Gastroesophageal sphincter (tissue), 4 donors: ENCODE data around the gene SLC35A2. TPM values are rescaled to one million over a fixed set of nuclear protein-coding genes. Genes with fewer than 3 reads are reported as not detected.
"Not testable (repeated sequence)": the region's sequence is repeated elsewhere in the genome, so short reads cannot be mapped to it uniquely, and the experiment has no call there.

Experiments used
- ATAC-seq: fragments of 150-250 bp; one replicate; pipeline ENCODE4 v1.9.1; 2016; ENCODE audit warnings: mild to moderate bottlenecking, moderate library complexity
- H3K27ac ChIP-seq, 4 donors: fragments of 200-600 bp; sonication (generic) in 3 of 4; 1 replicate in 3 of 4; 2 replicates in 1 of 4; pipeline ENCODE4 v1.5.1; 2016 to 2019
- H3K27me3 ChIP-seq: fragments of 200-600 bp; sonication (generic); one replicate; pipeline ENCODE4 v1.5.1; 2019
- H3K36me3 ChIP-seq, 2 donors: fragments of 200-600 bp; sonication (generic); one replicate each; pipeline ENCODE4 v1.5.1; 2019; ENCODE audit warnings: control low read depth in 1 of 2
- H3K4me1 ChIP-seq, 3 donors: fragments of 200-600 bp; sonication (generic); 1 replicate in 2 of 3; 2 replicates in 1 of 3; pipeline ENCODE4 v1.5.1; 2016 to 2019; ENCODE audit warnings: control low read depth in 2 of 3
- H3K4me3 ChIP-seq, 2 donors: fragments of 200-600 bp; sonication (generic); one replicate each; pipeline ENCODE4 v1.5.1; 2019; ENCODE audit warnings: mild to moderate bottlenecking in 1 of 2, moderate library complexity in 1 of 2
- H3K9me3 ChIP-seq, 3 donors: fragments of 200-600 bp; sonication (generic); one replicate each; pipeline ENCODE4 v1.5.1; 2017 to 2019; ENCODE audit warnings: control low read depth in 2 of 3
- EP300 ChIP-seq: sonication (generic); formaldehyde crosslinking; IDR thresholded peaks from one replicate; pipeline ENCODE4 v1.6.1; 2017; ENCODE audit warnings: antibody characterized with exemption, mild to moderate bottlenecking
- POLR2A ChIP-seq, 2 donors: fragments of 450-650 bp; IDR thresholded peaks; one replicate each; pipeline ENCODE4 v1.6.1; 2017; ENCODE audit warnings: antibody characterized with exemption in 2 of 2, mild to moderate bottlenecking in 2 of 2, moderate library complexity in 1 of 2
- POLR2AphosphoS5 ChIP-seq: sonication (generic); formaldehyde crosslinking; IDR thresholded peaks from one replicate; pipeline ENCODE4 v1.6.1; 2017; ENCODE audit warnings: antibody characterized with exemption
- WGBS, 2 donors: methylation state at CpG; one replicate each; pipeline ENCODE4 v1.1.5; 2018; ENCODE audit warnings: low coverage in 1 of 2; 5-methylcytosine and 5-hydroxymethylcytosine counted together
- small RNA-seq, 4 donors: library from RNA; depleted of rRNA; stranded (forward); fragments of <200 nt; gene quantifications; one replicate each; pipeline ENCODE3, GENCODE V24; 2016
- total RNA-seq, 4 donors: library from RNA; depleted of rRNA; stranded (reverse); fragments of >200 nt; gene quantifications; one replicate each; pipeline ENCODE4 v1.1.0, GENCODE V29; 2016
- TF ChIP-seq, protein P1 (sequence below), 4 experiments: fragments of 200-600 bp in 2 of 4; fragments of 450-650 bp in 2 of 4; sonication (generic) in 1 of 4; IDR thresholded peaks; one replicate each; pipeline ENCODE4 v1.5.1; 2017 to 2019; ENCODE audit warnings: antibody characterized with exemption in 4 of 4, mild to moderate bottlenecking in 2 of 4, moderate library complexity in 2 of 4

The SLC35A2 gene
- total RNA-seq, 4 donors from 2014 or later, result 8.1 to 12.8 (median 11.9) TPM

DNA sequence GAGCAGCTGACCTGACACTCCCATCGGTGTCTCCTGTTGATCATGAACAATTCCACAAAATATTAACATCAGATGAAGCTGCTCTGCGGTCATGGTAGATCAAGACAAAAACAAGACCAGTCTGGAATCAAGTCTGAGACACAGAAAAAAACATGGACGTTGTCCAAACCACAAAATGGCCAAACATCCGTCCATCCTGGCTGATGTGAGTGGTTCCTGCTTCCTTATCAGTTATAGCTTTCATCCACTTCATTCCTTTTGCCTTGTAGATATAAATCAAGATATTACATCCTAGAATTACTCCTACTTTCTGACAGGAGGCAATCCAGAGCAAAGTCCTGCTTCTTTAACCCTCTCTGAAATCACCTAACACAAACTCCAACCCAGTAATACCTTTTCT is 47.2 kb downstream of the SLC35A2 start:
- H3K36me3 ChIP-seq, result no peaks in the 10 kb centered on the region
- no peaks in the 10 kb centered on the region for H3K4me1 ChIP-seq
- no peak overlapping the region for H3K4me3 ChIP-seq
- no peak overlapping the region for H3K27ac ChIP-seq
- TF ChIP-seq POLR2AphosphoS5, result no peak
- ATAC-seq, result no peak
- WGBS, 2 donors, result 0 to 51% methylated on average over 2 to 4 of the region's 4 CpGs
- H3K27me3 ChIP-seq, result no peaks in the 10 kb centered on the region
- H3K9me3 ChIP-seq, result no peaks in the 10 kb centered on the region

DNA sequence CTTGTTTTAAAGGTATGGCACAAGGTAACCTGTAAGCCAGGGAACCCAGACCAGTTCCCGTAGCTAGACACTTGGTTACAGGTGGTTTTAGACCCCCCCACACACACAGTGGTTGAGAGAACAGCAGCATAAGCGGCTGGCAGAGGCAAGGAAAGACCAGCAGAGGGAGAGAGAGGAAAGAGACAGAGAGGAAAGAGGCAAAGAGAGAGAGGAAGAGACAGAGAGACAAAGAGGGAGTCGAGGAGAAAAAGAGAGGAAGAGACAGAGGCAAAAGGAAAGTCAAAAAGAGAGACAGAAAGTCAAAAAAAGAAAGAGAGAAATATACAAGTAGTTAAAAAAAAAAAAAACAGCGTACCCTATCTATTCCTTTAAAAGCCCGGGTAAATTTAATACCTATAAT is 56.5 kb downstream of the SLC35A2 start:
- Histone ChIP-seq H3K27ac (no peak overlapping the region), H3K4me1 (no peaks in the 10 kb centered on the region), H3K4me3 (no peak overlapping the region), H3K36me3 (no peaks in the 10 kb centered on the region), H3K9me3 (no peaks in the 10 kb centered on the region), H3K27me3 (no peaks in the 10 kb centered on the region)
- TF ChIP-seq, protein P1, sequence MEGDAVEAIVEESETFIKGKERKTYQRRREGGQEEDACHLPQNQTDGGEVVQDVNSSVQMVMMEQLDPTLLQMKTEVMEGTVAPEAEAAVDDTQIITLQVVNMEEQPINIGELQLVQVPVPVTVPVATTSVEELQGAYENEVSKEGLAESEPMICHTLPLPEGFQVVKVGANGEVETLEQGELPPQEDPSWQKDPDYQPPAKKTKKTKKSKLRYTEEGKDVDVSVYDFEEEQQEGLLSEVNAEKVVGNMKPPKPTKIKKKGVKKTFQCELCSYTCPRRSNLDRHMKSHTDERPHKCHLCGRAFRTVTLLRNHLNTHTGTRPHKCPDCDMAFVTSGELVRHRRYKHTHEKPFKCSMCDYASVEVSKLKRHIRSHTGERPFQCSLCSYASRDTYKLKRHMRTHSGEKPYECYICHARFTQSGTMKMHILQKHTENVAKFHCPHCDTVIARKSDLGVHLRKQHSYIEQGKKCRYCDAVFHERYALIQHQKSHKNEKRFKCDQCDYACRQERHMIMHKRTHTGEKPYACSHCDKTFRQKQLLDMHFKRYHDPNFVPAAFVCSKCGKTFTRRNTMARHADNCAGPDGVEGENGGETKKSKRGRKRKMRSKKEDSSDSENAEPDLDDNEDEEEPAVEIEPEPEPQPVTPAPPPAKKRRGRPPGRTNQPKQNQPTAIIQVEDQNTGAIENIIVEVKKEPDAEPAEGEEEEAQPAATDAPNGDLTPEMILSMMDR (IDR thresholded peaks at IDR 0.05), result no peak
- TF ChIP-seq POLR2AphosphoS5 (no peak), EP300 (no peak), POLR2A (IDR thresholded peaks at IDR 0.05) (no peak)
- 27 to 79% methylated on average over 2 to 4 of the region's 5 CpGs for WGBS, 2 donors
- ATAC-seq, result no peak

DNA sequence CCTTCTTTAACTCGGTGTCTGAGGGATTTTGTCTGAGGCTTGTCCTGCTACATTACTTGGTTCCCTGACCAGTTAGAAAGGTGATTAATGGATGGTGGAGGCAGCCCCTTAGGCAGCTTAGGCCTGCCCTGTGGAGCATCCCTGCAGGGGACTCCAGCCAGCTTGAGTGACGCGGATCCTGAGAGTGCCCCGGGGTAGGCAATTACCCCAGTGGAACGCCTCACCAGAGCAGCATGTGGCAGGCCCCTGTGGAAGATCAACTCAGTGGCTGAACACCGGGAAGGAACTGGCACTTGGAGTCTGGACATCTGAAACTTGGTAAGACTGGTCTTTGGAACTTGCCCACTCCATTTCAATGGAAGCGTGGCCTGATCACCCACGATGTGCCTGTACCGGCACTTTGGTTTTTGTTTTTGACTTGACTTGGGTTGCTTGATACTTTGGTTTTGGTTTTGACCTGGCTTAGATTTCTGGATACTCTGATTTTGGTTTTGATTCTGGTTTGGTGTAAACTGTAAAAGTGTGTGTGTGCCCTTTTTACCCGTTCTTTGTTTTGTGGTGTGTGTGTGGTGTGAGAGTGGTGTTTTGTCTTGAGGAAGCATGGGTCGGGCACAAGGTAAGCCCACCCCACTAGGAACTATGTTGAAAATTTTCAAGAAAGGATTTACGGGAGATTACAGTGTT is 57.2 kb downstream of the SLC35A2 start:
- ATAC-seq, H3K9me3 ChIP-seq, H3K4me1 ChIP-seq, H3K27ac ChIP-seq, H3K36me3 ChIP-seq, H3K4me3 ChIP-seq, H3K27me3 ChIP-seq: not testable (repeated sequence)
- WGBS, 2 donors, result 42 to 86% methylated on average over 2 of the region's 12 CpGs

DNA sequence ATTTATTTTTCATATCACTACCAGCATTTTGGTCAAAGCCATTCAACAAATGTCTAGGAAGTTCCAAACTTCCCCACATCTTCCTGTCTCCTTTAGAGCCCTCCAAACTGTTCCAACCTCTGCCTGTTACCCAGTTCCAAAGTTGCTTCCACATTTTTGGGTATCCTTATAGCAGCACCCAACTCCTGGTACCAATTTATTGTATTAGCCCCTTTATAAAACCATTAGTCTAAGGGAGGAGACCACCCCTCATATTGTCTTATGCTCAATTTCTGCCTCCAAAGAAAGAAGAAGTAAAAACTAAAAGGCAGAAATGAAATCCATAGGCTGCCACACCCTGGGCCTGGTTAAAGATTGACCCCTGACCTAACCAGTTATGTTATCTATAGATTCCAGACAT is 58.0 kb downstream of the SLC35A2 start:
- H3K4me1 ChIP-seq, H3K27me3 ChIP-seq, H3K27ac ChIP-seq, ATAC-seq, H3K36me3 ChIP-seq, H3K4me3 ChIP-seq, H3K9me3 ChIP-seq: not testable (repeated sequence)

Small RNA genes within 50 kb of the gene (small RNA-seq; reads per million reads assigned to genes)
- gene RNU6-722P, result 0 to 0.27 (median 0) reads per million in 4 donors

Other genes starting within 250 kb of the SLC35A2 start
- gene WAS, start 227.8 kb downstream of the SLC35A2 start, total RNA-seq, result 1 to 10 TPM; 1.6 to 5.4 (median 3.7) TPM
- gene SUV39H1, start 214.9 kb downstream of the SLC35A2 start, total RNA-seq, result 10 to 100 TPM in 1 of 4 donors, 1 to 10 TPM in 3; 3.4 to 11.7 (median 5.1) TPM
- not detected for gene GLOD5, start 149.9 kb downstream of the SLC35A2 start, total RNA-seq
- not detected for gene GATA1, start 125.1 kb downstream of the SLC35A2 start, total RNA-seq
- 10 to 100 TPM; 50.7 to 66.8 (median 56.9) TPM for gene HDAC6, start 109.6 kb downstream of the SLC35A2 start, total RNA-seq
- gene ERAS, start 85.1 kb downstream of the SLC35A2 start, total RNA-seq, result not detected
- 10 to 100 TPM in 1 of 4 donors, 1 to 10 TPM in 3; 2.3 to 10.6 (median 5.5) TPM for gene PCSK1N, start 76.0 kb downstream of the SLC35A2 start, total RNA-seq
- 10 to 100 TPM; 38.0 to 57.7 (median 39.5) TPM for gene TIMM17B, start 13.9 kb downstream of the SLC35A2 start, total RNA-seq
- 10 to 100 TPM; 47.8 to 79.8 (median 69.4) TPM for gene PQBP1, start 13.7 kb downstream of the SLC35A2 start, total RNA-seq
- 1 to 10 TPM; 4.7 to 7.4 (median 7.0) TPM for gene PIM2, start 7.4 kb upstream of the SLC35A2 start, total RNA-seq
- 10 to 100 TPM; 36.8 to 54.3 (median 47.7) TPM for gene OTUD5, start 46.0 kb upstream of the SLC35A2 start, total RNA-seq
- gene KCND1, start 60.2 kb upstream of the SLC35A2 start, total RNA-seq, result 1 to 10 TPM in 3 of 4 donors, under 1 TPM in 1; 0.78 to 2.7 (median 1.7) TPM
- gene GRIPAP1, start 90.6 kb upstream of the SLC35A2 start, total RNA-seq, result 10 to 100 TPM; 28.1 to 62.6 (median 33.9) TPM
- gene TFE3, start 131.7 kb upstream of the SLC35A2 start, total RNA-seq, result 100 to 1,000 TPM in 3 of 4 donors, 10 to 100 TPM in 1; 85.8 to 165 (median 107) TPM
- gene CCDC120, start 147.4 kb upstream of the SLC35A2 start, total RNA-seq, result 1 to 10 TPM; 1.1 to 4.7 (median 2.5) TPM
- gene PRAF2, start 162.4 kb upstream of the SLC35A2 start, total RNA-seq, result 10 to 100 TPM in 3 of 4 donors, 1 to 10 TPM in 1; 9.6 to 20.9 (median 17.2) TPM
- 100 to 1,000 TPM in 1 of 4 donors, 10 to 100 TPM in 3; 60.8 to 101 (median 80.9) TPM for gene WDR45, start 168.2 kb upstream of the SLC35A2 start, total RNA-seq
- 10 to 100 TPM; 28.2 to 34.1 (median 31.5) TPM for gene GPKOW, start 212.1 kb upstream of the SLC35A2 start, total RNA-seq